Testis (tissue), 3 donors: ENCODE results near the gene LRRC58. TPM values are rescaled to one million over a fixed set of nuclear protein-coding genes. Genes with fewer than 3 reads are reported as not detected.
A peak's percentile ranks its signal among the peaks of the same experiment; 100 is the strongest.

ENCODE experiments used
- DNase-seq: peaks from one replicate; pipeline ENCODE4 v3.0.0-alpha.2; 2019
- H3K27ac ChIP-seq, 2 donors: fragments of 200-600 bp; sonication (generic); one replicate each; pipeline ENCODE4 v1.5.1; 2019
- H3K27me3 ChIP-seq: fragments of 200-600 bp; sonication (generic); one replicate; pipeline ENCODE4 v1.5.1; 2019
- H3K36me3 ChIP-seq: fragments of 200-600 bp; sonication (generic); one replicate; pipeline ENCODE4 v1.5.1; 2017; ENCODE audit warnings: low read depth; ENCODE audit errors: missing control alignments
- H3K4me1 ChIP-seq: fragments of 200-600 bp; sonication (generic); one replicate; pipeline ENCODE4 v1.5.1; 2019
- H3K4me3 ChIP-seq, 2 donors: fragments of 200-600 bp; sonication (generic); one replicate each; pipeline ENCODE4 v1.5.1; 2017 to 2019
- H3K9me3 ChIP-seq: fragments of 200-600 bp; sonication (generic); one replicate; pipeline ENCODE4 v1.5.1; 2017
- POLR2A ChIP-seq: fragments of 450-650 bp; IDR thresholded peaks from one replicate; pipeline ENCODE4 v1.6.1; 2017; ENCODE audit warnings: antibody characterized with exemption, mild to moderate bottlenecking, moderate library complexity
- WGBS, 2 donors: methylation state at CpG; one replicate each; pipeline ENCODE4 v1.1.5; 2018; 5-methylcytosine and 5-hydroxymethylcytosine counted together
- intact Hi-C: fragments of 100-400 bp; cut with DNase I; formaldehyde crosslinking; loops from one replicate; pipeline ENCODE4 v1.15.1; 2023; ENCODE audit warnings: low total_unique reads
- polyA plus RNA-seq: library from polyadenylated mRNA; stranded (reverse); fragments of 350-450 nt; fragmentation: Illumina TruSeq; extraction: RNeasy Lipid Tissue Mini Kit (QIAGEN cat#74804); gene quantifications from one replicate; pipeline ENCODE4 v1.2.3, GENCODE V29; 2014; ENCODE audit warnings: low read depth, low replicate concordance; ENCODE audit not compliant: insufficient read depth
- total RNA-seq, 2 donors: library from RNA; depleted of rRNA; stranded (reverse); fragments of >200 nt; gene quantifications; one replicate each; pipeline ENCODE4 v1.2.3, GENCODE V29; 2016
- TF ChIP-seq, protein P1 (sequence below), 3 experiments: fragments of 450-650 bp in 2 of 3; fragments of 200-600 bp in 1 of 3; sonication (generic) in 1 of 3; IDR thresholded peaks; one replicate each; pipeline ENCODE4 v1.5.1; 2016 to 2019; ENCODE audit warnings: antibody characterized with exemption in 3 of 3, mild to moderate bottlenecking in 2 of 3, moderate library complexity in 1 of 3

LRRC58 gene
- total and polyA plus RNA-seq, 3 donors from 2014 or later: 8.5 to 21.2 (median 18.6) TPM

DNA sequence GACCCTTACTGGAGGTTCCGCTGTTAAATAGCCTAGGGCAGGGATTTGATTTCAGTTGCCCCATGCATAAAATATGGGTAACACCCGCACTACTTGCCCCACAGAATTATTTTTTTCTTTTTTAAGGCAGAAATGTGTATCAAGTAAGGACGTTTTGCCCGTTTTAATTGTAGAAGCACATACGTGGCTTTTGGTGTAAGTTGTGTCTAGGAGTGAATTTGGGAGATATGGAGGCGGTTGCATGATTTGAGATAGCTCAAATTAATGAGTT is 636 bp upstream of the LRRC58 start:
- no peak for DNase-seq

DNA sequence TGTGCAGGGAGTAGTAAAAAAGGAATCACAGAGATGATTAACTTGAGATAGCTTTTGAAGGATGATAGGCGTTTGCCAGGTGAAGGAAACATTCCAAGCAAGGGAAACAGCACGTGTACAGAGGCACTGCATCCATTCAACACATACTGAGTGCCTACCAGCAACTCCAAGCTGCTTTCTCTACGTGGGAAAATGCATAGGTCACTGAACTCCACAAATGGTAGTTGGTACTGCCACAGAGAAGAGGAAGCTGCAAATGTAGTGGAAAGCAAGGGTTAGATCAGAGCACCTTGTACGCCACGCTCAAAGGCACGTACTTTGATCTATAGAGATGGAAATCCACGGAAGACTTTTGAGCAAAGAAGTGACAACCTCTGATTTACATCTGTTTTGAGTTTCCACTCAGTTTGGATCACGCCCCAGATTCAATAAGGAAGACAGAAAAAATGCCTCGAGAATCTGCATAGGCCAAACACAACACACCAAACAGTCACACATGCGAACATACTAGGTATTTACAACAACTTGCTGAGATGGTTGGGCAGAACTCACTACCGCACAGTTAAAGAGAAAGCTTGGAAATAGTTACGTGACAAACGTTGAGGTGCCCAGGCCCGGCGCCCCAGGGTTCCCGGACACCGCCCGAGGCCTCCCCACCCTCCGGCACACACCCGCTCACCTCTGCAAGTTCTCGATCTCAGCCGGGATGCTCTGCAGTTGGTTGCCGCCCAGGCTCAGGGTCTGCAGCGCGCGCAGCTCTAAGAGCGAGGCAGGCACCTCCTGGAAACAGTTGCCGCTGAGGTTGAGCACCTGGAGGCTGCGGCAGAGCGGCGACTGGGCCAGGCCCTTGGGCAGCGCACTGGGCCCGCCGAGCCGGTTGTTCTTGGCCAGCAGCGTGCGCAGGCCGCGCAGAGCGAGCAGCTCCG is 826 bp downstream of the LRRC58 start:
- Histone ChIP-seq H3K4me3 (peak overlapping the region; percentile 86 to 90), H3K27me3 (no peaks in the 10 kb centered on the region), H3K27ac (peak overlapping the region; percentile 94 to 96), H3K9me3 (no peaks in the 10 kb centered on the region), H3K36me3 (no peaks in the 10 kb centered on the region), H3K4me1 (peaks cover 6% of the 10 kb centered on the region)
- no peak for DNase-seq
- no peak for TF ChIP-seq POLR2A
- TF ChIP-seq, protein P1, sequence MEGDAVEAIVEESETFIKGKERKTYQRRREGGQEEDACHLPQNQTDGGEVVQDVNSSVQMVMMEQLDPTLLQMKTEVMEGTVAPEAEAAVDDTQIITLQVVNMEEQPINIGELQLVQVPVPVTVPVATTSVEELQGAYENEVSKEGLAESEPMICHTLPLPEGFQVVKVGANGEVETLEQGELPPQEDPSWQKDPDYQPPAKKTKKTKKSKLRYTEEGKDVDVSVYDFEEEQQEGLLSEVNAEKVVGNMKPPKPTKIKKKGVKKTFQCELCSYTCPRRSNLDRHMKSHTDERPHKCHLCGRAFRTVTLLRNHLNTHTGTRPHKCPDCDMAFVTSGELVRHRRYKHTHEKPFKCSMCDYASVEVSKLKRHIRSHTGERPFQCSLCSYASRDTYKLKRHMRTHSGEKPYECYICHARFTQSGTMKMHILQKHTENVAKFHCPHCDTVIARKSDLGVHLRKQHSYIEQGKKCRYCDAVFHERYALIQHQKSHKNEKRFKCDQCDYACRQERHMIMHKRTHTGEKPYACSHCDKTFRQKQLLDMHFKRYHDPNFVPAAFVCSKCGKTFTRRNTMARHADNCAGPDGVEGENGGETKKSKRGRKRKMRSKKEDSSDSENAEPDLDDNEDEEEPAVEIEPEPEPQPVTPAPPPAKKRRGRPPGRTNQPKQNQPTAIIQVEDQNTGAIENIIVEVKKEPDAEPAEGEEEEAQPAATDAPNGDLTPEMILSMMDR (IDR thresholded peaks at IDR 0.05): no peak
- intact Hi-C loops: no loop called here
- 1 to 4% methylated on average over 19 to 41 of the region's 41 CpGs for WGBS, 2 donors

More for the DNA sequence above, 636 bp upstream of the LRRC58 start:
- H3K27me3 ChIP-seq: no peaks in the 10 kb centered on the region
- H3K4me3 ChIP-seq: peak overlapping the region; percentile 86 to 90
- no peaks in the 10 kb centered on the region for H3K36me3 ChIP-seq
- H3K4me1 ChIP-seq: peaks cover 6% of the 10 kb centered on the region
- 1 to 3% methylated on average over 6 of the region's 6 CpGs for WGBS, 2 donors
- peak overlapping the region; percentile 94 to 96 for H3K27ac ChIP-seq
- TF ChIP-seq, protein P1 (IDR thresholded peaks at IDR 0.05): no peak
- TF ChIP-seq POLR2A: no peak
- intact Hi-C loops: no loop called here
- H3K9me3 ChIP-seq: no peaks in the 10 kb centered on the region

DNA sequence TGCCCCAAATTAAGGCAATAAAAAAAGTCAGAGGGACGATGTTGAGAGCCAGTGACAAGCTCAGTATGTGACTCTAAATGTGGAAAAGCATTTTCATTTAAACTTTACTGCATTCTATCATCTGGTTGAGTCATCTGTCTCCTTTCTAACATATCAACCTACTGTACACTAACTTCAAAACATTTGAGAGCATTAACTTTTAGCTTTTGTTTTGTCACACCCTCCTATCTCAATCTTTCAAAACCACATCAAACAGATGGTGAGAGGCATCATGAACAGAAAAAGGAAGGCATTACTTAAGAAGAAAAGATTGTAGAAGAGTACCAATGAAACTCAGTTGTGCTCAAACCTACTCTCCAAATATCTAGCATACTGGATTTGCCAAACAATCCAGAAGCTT is 4.8 kb downstream of the LRRC58 start:
- H3K27ac ChIP-seq: no peak overlapping the region
- H3K4me1 ChIP-seq: peaks cover 6% of the 10 kb centered on the region
- H3K36me3 ChIP-seq: no peaks in the 10 kb centered on the region
- no peak for TF ChIP-seq POLR2A
- TF ChIP-seq, protein P1 (IDR thresholded peaks at IDR 0.05): no peak
- no peak overlapping the region for H3K4me3 ChIP-seq
- no peak for DNase-seq
- intact Hi-C loops: no loop called here
- WGBS, 2 donors: 80% methylated on average over 1 of the region's 1 CpG
- H3K9me3 ChIP-seq: no peaks in the 10 kb centered on the region
- no peaks in the 10 kb centered on the region for H3K27me3 ChIP-seq

DNA sequence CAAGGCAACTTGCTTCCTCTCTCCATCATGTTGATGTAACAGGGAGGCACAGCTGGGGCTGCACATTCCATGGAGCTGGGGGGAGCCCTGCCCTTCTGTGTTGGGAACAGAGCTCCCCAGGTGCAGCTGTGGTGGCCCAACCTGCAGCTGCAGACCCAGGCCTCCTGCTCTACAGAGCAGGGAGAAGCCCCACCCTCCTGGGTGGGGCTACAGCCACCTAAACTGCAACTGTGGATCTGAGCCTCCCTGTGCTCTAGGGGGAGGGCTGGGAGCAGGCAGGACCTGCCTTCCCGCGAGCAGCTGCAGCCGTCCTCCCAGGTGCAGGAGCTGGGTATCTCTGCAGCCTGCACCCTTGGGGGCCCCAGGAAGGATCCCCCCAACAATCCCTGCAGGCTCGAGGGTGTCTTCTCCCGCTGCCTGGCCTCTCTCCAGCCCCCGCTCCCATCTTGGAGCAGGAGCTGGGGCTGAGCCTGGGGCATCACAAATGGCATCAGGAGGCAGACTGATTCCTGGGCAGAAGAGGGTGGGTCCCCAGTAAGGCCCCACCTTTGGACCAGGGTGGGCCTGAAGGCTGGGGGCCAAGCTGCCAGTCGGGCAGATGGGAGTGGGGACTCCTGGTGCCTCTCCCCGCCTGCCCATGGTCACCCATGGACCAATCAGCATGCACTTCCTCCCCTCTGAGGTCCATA is 7.4 kb downstream of the LRRC58 start:
- Histone ChIP-seq H3K27me3 (no peaks in the 10 kb centered on the region), H3K9me3 (no peaks in the 10 kb centered on the region), H3K36me3 (no peaks in the 10 kb centered on the region), H3K4me3 (no peak overlapping the region), H3K27ac (no peak overlapping the region), H3K4me1 (no peaks in the 10 kb centered on the region)
- DNase-seq: no peak
- intact Hi-C loops: no loop called here
- TF ChIP-seq, protein P1 (IDR thresholded peaks at IDR 0.05): no peak
- no peak for TF ChIP-seq POLR2A
- 96 to 100% methylated on average over 4 to 6 of the region's 8 CpGs for WGBS, 2 donors
